RWPE2 (cell line): Measurements from ENCODE around the gene NUP155.

Experiments used
- ATAC-seq: fragments of 200-7000 bp; cut with Tn5 transposase; 3 replicates; pipeline ENCODE4 v1.9.1; 2021; ENCODE audit warnings: low read depth
- DNase-seq: peaks from one replicate; pipeline ENCODE4 v3.0.0-alpha.2; 2020; ENCODE audit warnings: low spot score
- H3K27ac ChIP-seq: fragments of 450-650 bp; 2 replicates; pipeline ENCODE4 v1.5.1; 2017; ENCODE audit warnings: mild to moderate bottlenecking; ENCODE audit not compliant: poor library complexity, severe bottlenecking
- H3K27me3 ChIP-seq: fragments of 250-450 bp; sonication (Bioruptor Pico); 2 replicates; pipeline ENCODE4 v1.5.1; 2021; ENCODE audit warnings: mild to moderate bottlenecking, moderate library complexity; ENCODE audit not compliant: insufficient read depth, poor library complexity, severe bottlenecking
- H3K36me3 ChIP-seq: fragments of 250-450 bp; sonication (Bioruptor Pico); 2 replicates; pipeline ENCODE4 v1.5.1; 2020; ENCODE audit warnings: low read depth, mild to moderate bottlenecking, moderate library complexity
- H3K4me1 ChIP-seq: fragments of 250-450 bp; sonication (Bioruptor Pico); 2 replicates; pipeline ENCODE4 v1.5.1; 2021; ENCODE audit warnings: mild to moderate bottlenecking, moderate library complexity; ENCODE audit not compliant: insufficient read depth, poor library complexity, severe bottlenecking
- H3K4me3 ChIP-seq: fragments of 250-450 bp; sonication (Bioruptor Pico); 2 replicates; pipeline ENCODE4 v1.5.1; 2021; ENCODE audit warnings: mild to moderate bottlenecking, moderate library complexity; ENCODE audit not compliant: severe bottlenecking
- H3K9me3 ChIP-seq: fragments of 250-450 bp; sonication (Bioruptor Pico); 2 replicates; pipeline ENCODE4 v1.5.1; 2021; ENCODE audit warnings: mild to moderate bottlenecking, moderate library complexity; ENCODE audit not compliant: severe bottlenecking
- TF ChIP-seq, protein P1 (sequence below): fragments of 450-650 bp; IDR thresholded peaks from one replicate; pipeline ENCODE4 v1.5.1; 2017; ENCODE audit warnings: mild to moderate bottlenecking, moderate library complexity; ENCODE audit not compliant: poor library complexity, severe bottlenecking

NUP155 gene

DNA sequence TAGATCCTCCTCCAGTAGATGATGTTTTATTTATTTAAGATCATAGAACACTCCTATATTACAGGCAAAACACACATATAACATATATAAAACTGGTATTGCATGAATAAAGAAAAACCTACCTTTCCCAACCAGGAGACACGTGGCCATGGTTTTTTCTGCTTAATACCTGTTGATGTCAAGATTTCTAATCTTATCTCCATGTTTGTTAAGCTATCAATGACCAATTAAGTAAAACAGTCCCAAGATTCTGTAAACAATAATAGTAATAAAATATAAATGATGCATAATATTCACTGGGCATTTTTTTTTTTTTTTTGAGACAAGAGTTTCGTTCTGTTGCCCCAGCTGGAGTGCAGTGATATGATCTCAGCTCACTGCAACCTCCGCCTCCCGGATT lies 123.4 kb downstream of the NUP155 start:
- H3K4me1 ChIP-seq = peaks cover 11% of the 10 kb centered on the region
- H3K4me3 ChIP-seq = no peak overlapping the region
- H3K9me3 ChIP-seq = no peaks in the 10 kb centered on the region
- H3K27ac ChIP-seq = no peak overlapping the region
- DNase-seq = no peak
- peaks cover 20% of the 10 kb centered on the region for H3K36me3 ChIP-seq
- no peaks in the 10 kb centered on the region for H3K27me3 ChIP-seq
- no peak for ATAC-seq
- TF ChIP-seq, protein P1, sequence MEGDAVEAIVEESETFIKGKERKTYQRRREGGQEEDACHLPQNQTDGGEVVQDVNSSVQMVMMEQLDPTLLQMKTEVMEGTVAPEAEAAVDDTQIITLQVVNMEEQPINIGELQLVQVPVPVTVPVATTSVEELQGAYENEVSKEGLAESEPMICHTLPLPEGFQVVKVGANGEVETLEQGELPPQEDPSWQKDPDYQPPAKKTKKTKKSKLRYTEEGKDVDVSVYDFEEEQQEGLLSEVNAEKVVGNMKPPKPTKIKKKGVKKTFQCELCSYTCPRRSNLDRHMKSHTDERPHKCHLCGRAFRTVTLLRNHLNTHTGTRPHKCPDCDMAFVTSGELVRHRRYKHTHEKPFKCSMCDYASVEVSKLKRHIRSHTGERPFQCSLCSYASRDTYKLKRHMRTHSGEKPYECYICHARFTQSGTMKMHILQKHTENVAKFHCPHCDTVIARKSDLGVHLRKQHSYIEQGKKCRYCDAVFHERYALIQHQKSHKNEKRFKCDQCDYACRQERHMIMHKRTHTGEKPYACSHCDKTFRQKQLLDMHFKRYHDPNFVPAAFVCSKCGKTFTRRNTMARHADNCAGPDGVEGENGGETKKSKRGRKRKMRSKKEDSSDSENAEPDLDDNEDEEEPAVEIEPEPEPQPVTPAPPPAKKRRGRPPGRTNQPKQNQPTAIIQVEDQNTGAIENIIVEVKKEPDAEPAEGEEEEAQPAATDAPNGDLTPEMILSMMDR = no peak

DNA sequence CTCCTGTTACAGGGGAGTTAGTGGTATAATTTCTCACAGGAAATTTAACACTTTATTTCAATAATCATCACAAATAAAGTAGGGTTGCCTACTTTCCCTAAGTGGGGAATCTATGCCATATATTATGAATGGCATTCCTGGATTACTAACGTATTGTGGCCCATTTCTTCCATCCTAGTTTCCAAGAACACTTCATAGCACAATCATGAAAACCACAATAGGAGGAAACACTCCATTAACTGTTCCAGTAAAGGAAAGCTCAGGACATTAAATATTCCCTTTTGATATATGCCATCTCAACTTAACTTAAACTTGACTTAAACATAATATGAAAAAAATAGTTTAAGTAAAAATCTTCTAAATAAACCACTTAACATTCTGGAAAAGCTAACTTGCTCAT lies 123.9 kb downstream of the NUP155 start:
- Histone ChIP-seq H3K4me1 (peaks cover 11% of the 10 kb centered on the region), H3K27ac (no peak overlapping the region), H3K36me3 (peaks cover 23% of the 10 kb centered on the region), H3K9me3 (no peaks in the 10 kb centered on the region), H3K27me3 (no peaks in the 10 kb centered on the region), H3K4me3 (no peak overlapping the region)
- no peak for ATAC-seq
- TF ChIP-seq, protein P1 = no peak
- no peak for DNase-seq
